Activated CD4-positive, alpha-beta memory T cell treated with anti-CD3 and anti-CD28 coated beads, Interleukin-2, amount 10 ng/mL, durations not matched to agents 7 days and 5 days (primary cell): ENCODE measurements around the gene MYPOP. TPM values are rescaled to one million over a fixed set of nuclear protein-coding genes. Genes with fewer than 3 reads are reported as not detected.
"Not testable (repeated sequence)": the region's sequence is repeated elsewhere in the genome, so short reads cannot be mapped to it uniquely, and the experiment has no call there.

Experiments used
- CTCF ChIA-PET: fragments of 350-600 bp; sonication (Branson Sonifier 250); formaldehyde crosslinking; loops from one replicate; lab custom pipeline; 2021; ENCODE audit warnings: antibody characterized with exemption, inconsistent platforms; lab: Charles Lee
- POLR2A ChIA-PET: fragments of 350-600 bp; sonication (Branson Sonifier 250); formaldehyde crosslinking; loops from one replicate; lab custom pipeline; 2021; ENCODE audit warnings: antibody characterized with exemption; lab: Charles Lee
- DNase-seq: peaks from one replicate; pipeline ENCODE4 v3.0.0-alpha.2; 2020
- H3K27ac Mint-ChIP-seq: one replicate; pipeline ENCODE4 v1.8.0; 2021; ENCODE audit warnings: mild to moderate bottlenecking, mixed read lengths
- H3K27me3 Mint-ChIP-seq: one replicate; pipeline ENCODE4 v1.8.0; 2021; ENCODE audit warnings: mixed read lengths
- H3K36me3 Mint-ChIP-seq: one replicate; pipeline ENCODE4 v1.8.0; 2021; ENCODE audit warnings: low read depth, mixed read lengths
- H3K4me1 Mint-ChIP-seq: one replicate; pipeline ENCODE4 v1.8.0; 2021; ENCODE audit warnings: mixed read lengths
- H3K4me3 Mint-ChIP-seq: one replicate; pipeline ENCODE4 v1.8.0; 2021; ENCODE audit warnings: mild to moderate bottlenecking, mixed read lengths
- H3K9me3 Mint-ChIP-seq: one replicate; pipeline ENCODE4 v1.8.0; 2021; ENCODE audit warnings: mixed read lengths
- total RNA-seq, 2 experiments: library from RNA; stranded (reverse); gene quantifications; one replicate each; pipeline ENCODE4 v1.2.3, GENCODE V29; 2021

Gene MYPOP
- total RNA-seq, 2 experiments from 2014 or later: 12.5 to 12.9 TPM

GRCh38 chr19:45881082-45881908 lies 21.1 kb downstream of the MYPOP start:
- peaks cover 42% of the 10 kb centered on the region for H3K4me1 Mint-ChIP-seq
- CTCF ChIA-PET: interaction anchor here (0.9 to 2.6 kb wide), 6 partner anchors 11 to 128 kb away, joined by 3 to 15 read pairs (median 12); partner anchors contain the start of genes FOXA3, SIX5 and SYMPK
- peaks cover 10% of the 10 kb centered on the region for H3K27me3 Mint-ChIP-seq
- no peak for DNase-seq
- no peaks in the 10 kb centered on the region for H3K9me3 Mint-ChIP-seq
- H3K36me3 Mint-ChIP-seq: peaks cover 4% of the 10 kb centered on the region
- H3K4me3 Mint-ChIP-seq: no peak overlapping the region
- no peak overlapping the region for H3K27ac Mint-ChIP-seq
- POLR2A ChIA-PET: interaction anchor here (1.7 to 2.6 kb wide), 2 partner anchors 12 to 17 kb away, joined by 4 to 16 read pairs; partner anchors contain the start of genes FOXA3 and SYMPK

DNA sequence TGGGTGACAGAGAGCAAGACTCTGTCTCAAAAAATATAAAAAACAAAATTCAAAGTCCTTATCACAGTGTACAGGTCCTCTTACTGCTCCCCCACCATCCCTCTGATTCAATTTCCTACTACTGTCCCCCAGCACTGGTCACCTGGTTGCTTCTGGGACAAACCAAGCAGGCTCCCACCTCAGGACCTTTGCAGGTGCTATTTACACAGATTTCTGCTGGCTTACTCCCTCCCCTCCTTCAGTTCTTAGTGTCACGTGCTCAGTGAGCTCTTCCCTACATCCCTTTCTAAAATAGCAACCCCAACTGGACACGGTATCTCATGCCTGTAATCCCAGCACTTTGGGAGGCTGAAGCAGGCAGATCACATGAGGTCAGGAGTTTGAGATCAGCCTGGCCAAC lies 22.4 kb downstream of the MYPOP start:
- peaks cover 19% of the 10 kb centered on the region for H3K27me3 Mint-ChIP-seq
- peaks cover 45% of the 10 kb centered on the region for H3K4me1 Mint-ChIP-seq
- H3K9me3 Mint-ChIP-seq: no peaks in the 10 kb centered on the region
- DNase-seq: no peak
- POLR2A ChIA-PET: no interaction called here
- H3K4me3 Mint-ChIP-seq: no peak overlapping the region
- CTCF ChIA-PET: interaction anchor here (0.9 to 1.2 kb wide), 3 partner anchors 16 to 63 kb away, joined by 3 to 4 read pairs (median 3); partner anchors contain the start of gene FOXA3
- H3K36me3 Mint-ChIP-seq: peaks cover 4% of the 10 kb centered on the region
- no peak overlapping the region for H3K27ac Mint-ChIP-seq

GRCh38 chr19:45879055-45879454 lies 23.4 kb downstream of the MYPOP start:
- Mint-ChIP-seq H3K27ac (no peak overlapping the region), H3K9me3 (no peaks in the 10 kb centered on the region), H3K4me3 (no peak overlapping the region), H3K27me3 (peaks cover 23% of the 10 kb centered on the region), H3K4me1 (peaks cover 42% of the 10 kb centered on the region), H3K36me3 (peaks cover 4% of the 10 kb centered on the region)
- CTCF ChIA-PET: interaction anchor here (1.0 kb wide), 1 partner anchor 62 kb away, joined by 4 read pairs; no protein-coding TSS in a partner anchor
- DNase-seq: no peak
- POLR2A ChIA-PET: no interaction called here

DNA sequence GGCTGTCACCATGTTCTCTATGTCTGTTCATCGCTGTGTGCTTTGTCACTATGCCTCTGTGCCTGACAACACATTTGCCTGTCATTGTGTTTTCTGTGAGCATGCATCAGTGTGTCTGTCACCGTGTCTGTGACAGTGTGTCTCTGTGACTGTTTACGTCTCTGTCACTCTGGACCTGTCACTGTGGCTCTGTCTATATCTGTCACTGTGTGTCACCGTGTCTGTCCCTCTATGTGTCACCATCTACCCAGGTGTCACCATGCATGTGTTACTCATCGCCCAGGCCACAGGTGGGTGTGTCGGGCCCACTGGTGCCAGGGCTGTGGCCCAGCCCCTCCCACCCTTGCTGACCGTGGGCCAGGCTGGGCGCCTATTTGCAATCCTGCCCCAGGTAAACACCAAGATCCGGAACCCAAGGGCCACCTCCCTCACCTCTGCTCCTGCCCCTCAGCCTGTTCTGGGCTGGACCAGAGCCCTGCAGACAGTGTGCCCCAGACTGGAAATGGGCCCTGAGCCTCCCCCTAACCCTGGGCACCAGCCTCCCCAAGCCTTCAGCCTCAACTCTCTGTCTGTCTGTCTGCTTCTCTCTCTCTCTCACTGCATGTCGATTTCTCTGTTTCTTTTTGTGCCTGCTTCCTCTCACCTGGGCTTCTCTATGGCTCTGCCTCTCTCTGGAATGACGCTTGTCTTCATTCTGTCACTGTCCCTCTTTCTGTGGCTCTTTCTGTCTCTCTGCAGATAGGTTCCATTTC lies 24.2 kb downstream of the MYPOP start:
- Mint-ChIP-seq H3K27me3 (peaks cover 25% of the 10 kb centered on the region), H3K27ac (no peak overlapping the region), H3K9me3 (no peaks in the 10 kb centered on the region), H3K36me3 (peaks cover under 1% of the 10 kb centered on the region), H3K4me3 (no peak overlapping the region), H3K4me1 (peaks cover 34% of the 10 kb centered on the region)
- CTCF ChIA-PET: no interaction called here
- no peak for DNase-seq
- POLR2A ChIA-PET: no interaction called here

GRCh38 chr19:45876411-45877197 lies 25.8 kb downstream of the MYPOP start:
- no peaks in the 10 kb centered on the region for H3K36me3 Mint-ChIP-seq

DNA sequence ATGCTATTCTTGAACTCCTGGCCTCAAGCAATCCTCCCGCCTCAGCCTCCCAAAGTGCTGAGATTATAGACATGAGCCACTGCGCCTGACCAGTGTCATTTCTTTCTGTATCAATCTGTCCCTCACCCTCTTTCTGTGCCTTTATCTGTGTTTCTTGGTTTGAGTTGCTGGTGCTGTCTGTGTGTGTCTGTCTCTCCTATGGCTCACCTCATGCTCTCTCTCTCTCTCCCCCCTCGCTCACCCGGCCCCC lies 26.3 kb downstream of the MYPOP start:
- no peaks in the 10 kb centered on the region for H3K9me3 Mint-ChIP-seq
- no peak overlapping the region for H3K4me3 Mint-ChIP-seq
- peaks cover 21% of the 10 kb centered on the region for H3K4me1 Mint-ChIP-seq
- peaks cover 25% of the 10 kb centered on the region for H3K27me3 Mint-ChIP-seq
- DNase-seq: no peak
- ChIA-PET CTCF (interaction anchor here (1.1 kb wide), 1 partner anchor 10 kb away, joined by 3 read pairs; the partner anchor contains the start of gene IRF2BP1), POLR2A (no interaction called here)
- no peaks in the 10 kb centered on the region for H3K36me3 Mint-ChIP-seq
- H3K27ac Mint-ChIP-seq: no peak overlapping the region

More at GRCh38 chr19:45876411-45877197, 25.8 kb downstream of the MYPOP start:
- POLR2A ChIA-PET: no interaction called here
- H3K27me3 Mint-ChIP-seq: peaks cover 25% of the 10 kb centered on the region
- peaks cover 26% of the 10 kb centered on the region for H3K4me1 Mint-ChIP-seq
- no peaks in the 10 kb centered on the region for H3K9me3 Mint-ChIP-seq
- CTCF ChIA-PET: interaction anchor here (1.1 kb wide), 1 partner anchor 10 kb away, joined by 3 read pairs; the partner anchor contains the start of gene IRF2BP1
- no peak for DNase-seq
- H3K4me3 Mint-ChIP-seq: no peak overlapping the region
- no peak overlapping the region for H3K27ac Mint-ChIP-seq

DNA sequence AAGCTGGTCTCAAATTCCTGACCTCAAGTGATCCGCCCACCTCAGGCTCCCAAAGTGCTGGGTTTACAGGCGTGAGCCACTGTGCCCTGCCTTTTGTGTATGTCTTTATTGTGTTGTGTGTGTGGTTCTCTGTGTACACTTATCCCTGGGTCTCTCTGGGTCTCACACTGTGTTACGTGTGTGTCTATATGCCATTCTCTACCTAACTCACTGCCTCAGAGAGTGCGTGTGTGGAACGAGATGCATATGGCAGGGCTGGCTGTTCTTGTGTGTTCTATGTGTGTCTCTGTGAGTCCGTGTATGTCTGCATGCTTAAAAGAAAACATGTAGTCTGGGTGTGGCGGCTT lies 27.8 kb downstream of the MYPOP start:
- Mint-ChIP-seq H3K9me3 (no peaks in the 10 kb centered on the region), H3K4me3 (no peak overlapping the region), H3K36me3 (no peaks in the 10 kb centered on the region), H3K27me3 (peaks cover 25% of the 10 kb centered on the region), H3K4me1 (peaks cover 20% of the 10 kb centered on the region), H3K27ac (no peak overlapping the region)
- DNase-seq: no peak
- ChIA-PET CTCF (no interaction called here), POLR2A (no interaction called here)

GRCh38 chr19:45873219-45873772 lies 29.1 kb downstream of the MYPOP start:
- POLR2A ChIA-PET: no interaction called here
- no peak for DNase-seq
- Mint-ChIP-seq H3K36me3 (no peaks in the 10 kb centered on the region), H3K27ac (no peak overlapping the region), H3K9me3 (no peaks in the 10 kb centered on the region), H3K27me3 (peaks cover 23% of the 10 kb centered on the region), H3K4me3 (no peak overlapping the region), H3K4me1 (peaks cover 16% of the 10 kb centered on the region)
- CTCF ChIA-PET: interaction anchor here (1.2 kb wide), 1 partner anchor 12 kb away, joined by 3 read pairs; the partner anchor contains the start of gene IRF2BP1

- H3K4me3 Mint-ChIP-seq: no peak overlapping the region
- no peak overlapping the region for H3K27ac Mint-ChIP-seq
- no peaks in the 10 kb centered on the region for H3K9me3 Mint-ChIP-seq
- POLR2A ChIA-PET: no interaction called here
- H3K27me3 Mint-ChIP-seq: peaks cover 19% of the 10 kb centered on the region
- DNase-seq: no peak
- H3K4me1 Mint-ChIP-seq: peaks cover 9% of the 10 kb centered on the region
- CTCF ChIA-PET: interaction anchor here (1.2 kb wide), 1 partner anchor 13 kb away, joined by 3 read pairs; the partner anchor contains the start of gene IRF2BP1
- H3K36me3 Mint-ChIP-seq: no peaks in the 10 kb centered on the region
These were observed 30.1 kb downstream of the MYPOP start for GRCh38 chr19:45872095-45872919.

- POLR2A ChIA-PET: no interaction called here
- Mint-ChIP-seq H3K4me3 (no peak overlapping the region), H3K36me3 (no peaks in the 10 kb centered on the region), H3K27me3 (peaks cover 15% of the 10 kb centered on the region), H3K4me1 (no peaks in the 10 kb centered on the region), H3K27ac (no peak overlapping the region), H3K9me3 (no peaks in the 10 kb centered on the region)
- no peak for DNase-seq
- CTCF ChIA-PET: interaction anchor here (3.3 kb wide), 1 partner anchor 12 kb away, joined by 14 read pairs; no protein-coding TSS in a partner anchor
These were observed 31.6 kb downstream of the MYPOP start for GRCh38 chr19:45870798-45871197.

GRCh38 chr19:45867241-45867640 lies 35.2 kb downstream of the MYPOP start:
- CTCF ChIA-PET, DNase-seq, POLR2A ChIA-PET, H3K36me3 Mint-ChIP-seq, H3K9me3 Mint-ChIP-seq, H3K27ac Mint-ChIP-seq, H3K4me3 Mint-ChIP-seq: not testable (repeated sequence)
- Mint-ChIP-seq H3K27me3 (peaks cover 29% of the 10 kb centered on the region), H3K4me1 (peaks cover 20% of the 10 kb centered on the region)
